Measurements from ENCODE around the gene BTN3A1.

Gene BTN3A1

DNA sequence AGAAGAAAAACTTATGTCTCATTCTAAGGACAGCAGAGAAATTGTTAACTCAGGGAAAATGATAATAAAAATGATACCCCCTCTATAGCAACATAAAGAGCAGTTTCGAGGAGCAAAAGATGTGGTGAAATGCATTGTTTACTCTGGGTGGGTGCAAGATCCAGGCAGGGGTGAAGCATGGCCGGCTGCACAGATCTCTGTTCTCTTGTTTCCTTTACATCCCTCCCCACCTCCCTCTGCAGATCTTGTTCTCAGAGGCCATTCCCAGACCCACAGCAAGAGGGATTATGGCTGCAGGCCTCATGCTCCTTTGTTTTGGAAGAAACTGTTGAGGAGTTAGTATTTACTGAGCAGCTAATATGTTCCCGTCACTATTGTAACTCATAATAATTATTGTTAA is 1.8 kb downstream of the BTN3A1 start:
- no peaks in the 10 kb centered on the region for H3K9me3 ChIP-seq (ENCODE audit: control insufficient read depth, insufficient read depth, low read depth, low read length)
- H3K4me3 ChIP-seq (ENCODE audit: low read depth, low read length): no peak overlapping the region
- ChIA-PET CTCF (no interaction called here), POLR2A (no interaction called here)
- no peaks in the 10 kb centered on the region for H3K4me1 ChIP-seq (ENCODE audit: control insufficient read depth, insufficient read depth, low read length)
- no peak overlapping the region for H3K27ac ChIP-seq (ENCODE audit: extremely low read depth, low read depth, low read length)
- TF ChIP-seq ZNF426 (tag by site-specific recombination; IDR thresholded peaks at IDR 0.05) (no peak), ZNF416 (tag by site-specific recombination; IDR thresholded peaks at IDR 0.05) (no peak), ZNF335 (tag by site-specific recombination; conservative IDR thresholded peaks at IDR 0.05) (no peak), KLF7 (tag by site-specific recombination; IDR thresholded peaks at IDR 0.05; ENCODE audit: borderline replicate concordance) (no peak), MEIS1 (CRISPR knock-in tag; IDR thresholded peaks at IDR 0.05; ENCODE audit: borderline replicate concordance) (no peak), ZNF423 (tag by site-specific recombination; IDR thresholded peaks at IDR 0.05) (no peak), ZBTB1 (tag by site-specific recombination; IDR thresholded peaks at IDR 0.05) (no peak), ZBTB17 (tag by site-specific recombination; IDR thresholded peaks at IDR 0.05) (no peak), ZNF596 (tag by site-specific recombination; IDR thresholded peaks at IDR 0.05) (no peak), ZNF571 (tag by site-specific recombination; IDR thresholded peaks at IDR 0.05) (no peak), YY1 (tag by site-specific recombination; IDR thresholded peaks at IDR 0.05) (no peak), ZNF747 (tag by site-specific recombination; IDR thresholded peaks at IDR 0.05) (no peak)
- TF ChIP-seq, protein P1, sequence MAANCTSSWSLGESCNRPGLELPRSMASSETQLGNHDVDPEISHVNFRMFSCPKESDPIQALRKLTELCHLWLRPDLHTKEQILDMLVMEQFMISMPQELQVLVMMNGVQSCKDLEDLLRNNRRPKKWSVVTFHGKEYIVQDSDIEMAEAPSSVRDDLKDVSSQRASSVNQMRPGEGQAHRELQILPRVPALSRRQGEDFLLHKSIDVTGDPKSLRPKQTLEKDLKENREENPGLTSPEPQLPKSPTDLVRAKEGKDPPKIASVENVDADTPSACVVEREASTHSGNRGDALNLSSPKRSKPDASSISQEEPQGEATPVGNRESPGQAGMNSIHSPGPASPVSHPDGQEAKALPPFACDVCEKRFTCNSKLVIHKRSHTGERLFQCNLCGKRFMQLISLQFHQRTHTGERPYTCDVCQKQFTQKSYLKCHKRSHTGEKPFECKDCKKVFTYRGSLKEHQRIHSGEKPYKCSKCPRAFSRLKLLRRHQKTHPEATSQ (tag by site-specific recombination; IDR thresholded peaks at IDR 0.05): no peak
- H3K36me3 ChIP-seq (ENCODE audit: control insufficient read depth in 2 of 2, insufficient read depth in 1 of 2, low read length in 2 of 2): peaks cover 0 to 19% of the 10 kb centered on the region in 2 experiments; a peak in 1 of 3 replicates

DNA sequence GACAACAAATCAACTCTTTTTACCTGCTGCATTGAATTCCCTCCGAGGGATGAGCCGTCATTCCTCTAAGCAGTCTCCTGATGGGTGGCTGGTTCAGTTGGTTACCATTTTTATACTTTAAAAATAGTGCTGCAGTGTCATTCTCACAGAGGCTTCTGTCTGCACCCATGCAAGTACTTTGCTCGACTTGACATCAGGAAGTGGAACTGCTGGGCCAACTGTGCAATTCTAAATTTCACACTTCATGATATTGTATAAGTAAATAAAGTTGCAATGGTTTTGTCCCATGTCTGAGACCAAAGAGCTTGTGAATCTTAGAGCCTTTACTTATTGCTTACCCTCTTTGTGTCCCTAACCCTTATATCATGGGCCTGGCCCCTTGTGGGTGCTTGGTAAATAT is 2.5 kb downstream of the BTN3A1 start:
- no peak overlapping the region for H3K27ac ChIP-seq (ENCODE audit: extremely low read depth, low read depth, low read length)
- ChIA-PET POLR2A (no interaction called here), CTCF (interaction anchor here (0.6 to 1.0 kb wide), 2 partner anchors 8 to 10 kb away, joined by 3 read pairs; no protein-coding TSS in a partner anchor)
- no peak overlapping the region for H3K4me3 ChIP-seq (ENCODE audit: low read depth, low read length)
- TF ChIP-seq REPIN1 (tag by site-specific recombination; IDR thresholded peaks at IDR 0.05; ENCODE audit: low read depth): no peak
- no peak for TF ChIP-seq ZNF600 (tag by site-specific recombination; IDR thresholded peaks at IDR 0.05)
- TF ChIP-seq, protein P2, sequence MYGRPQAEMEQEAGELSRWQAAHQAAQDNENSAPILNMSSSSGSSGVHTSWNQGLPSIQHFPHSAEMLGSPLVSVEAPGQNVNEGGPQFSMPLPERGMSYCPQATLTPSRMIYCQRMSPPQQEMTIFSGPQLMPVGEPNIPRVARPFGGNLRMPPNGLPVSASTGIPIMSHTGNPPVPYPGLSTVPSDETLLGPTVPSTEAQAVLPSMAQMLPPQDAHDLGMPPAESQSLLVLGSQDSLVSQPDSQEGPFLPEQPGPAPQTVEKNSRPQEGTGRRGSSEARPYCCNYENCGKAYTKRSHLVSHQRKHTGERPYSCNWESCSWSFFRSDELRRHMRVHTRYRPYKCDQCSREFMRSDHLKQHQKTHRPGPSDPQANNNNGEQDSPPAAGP (tag by site-specific recombination; IDR thresholded peaks at IDR 0.05): no peak
- TF ChIP-seq, protein P3, sequence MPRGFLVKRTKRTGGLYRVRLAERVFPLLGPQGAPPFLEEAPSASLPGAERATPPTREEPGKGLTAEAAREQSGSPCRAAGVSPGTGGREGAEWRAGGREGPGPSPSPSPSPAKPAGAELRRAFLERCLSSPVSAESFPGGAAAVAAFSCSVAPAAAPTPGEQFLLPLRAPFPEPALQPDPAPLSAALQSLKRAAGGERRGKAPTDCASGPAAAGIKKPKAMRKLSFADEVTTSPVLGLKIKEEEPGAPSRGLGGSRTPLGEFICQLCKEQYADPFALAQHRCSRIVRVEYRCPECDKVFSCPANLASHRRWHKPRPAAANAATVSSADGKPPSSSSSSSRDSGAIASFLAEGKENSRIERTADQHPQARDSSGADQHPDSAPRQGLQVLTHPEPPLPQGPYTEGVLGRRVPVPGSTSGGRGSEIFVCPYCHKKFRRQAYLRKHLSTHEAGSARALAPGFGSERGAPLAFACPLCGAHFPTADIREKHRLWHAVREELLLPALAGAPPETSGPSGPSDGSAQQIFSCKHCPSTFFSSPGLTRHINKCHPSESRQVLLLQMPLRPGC (tag by site-specific recombination; IDR thresholded peaks at IDR 0.05): no peak
- TF ChIP-seq ZNF48 (tag by site-specific recombination; IDR thresholded peaks at IDR 0.05): no peak
- no peak for TF ChIP-seq ZNF324 (tag by site-specific recombination; IDR thresholded peaks at IDR 0.05)
- no peak for TF ChIP-seq ZNF169 (tag by site-specific recombination; IDR thresholded peaks at IDR 0.05)
- TF ChIP-seq MZF1 (tag by site-specific recombination; IDR thresholded peaks at IDR 0.05; ENCODE audit: borderline replicate concordance): no peak
- TF ChIP-seq, protein P4, sequence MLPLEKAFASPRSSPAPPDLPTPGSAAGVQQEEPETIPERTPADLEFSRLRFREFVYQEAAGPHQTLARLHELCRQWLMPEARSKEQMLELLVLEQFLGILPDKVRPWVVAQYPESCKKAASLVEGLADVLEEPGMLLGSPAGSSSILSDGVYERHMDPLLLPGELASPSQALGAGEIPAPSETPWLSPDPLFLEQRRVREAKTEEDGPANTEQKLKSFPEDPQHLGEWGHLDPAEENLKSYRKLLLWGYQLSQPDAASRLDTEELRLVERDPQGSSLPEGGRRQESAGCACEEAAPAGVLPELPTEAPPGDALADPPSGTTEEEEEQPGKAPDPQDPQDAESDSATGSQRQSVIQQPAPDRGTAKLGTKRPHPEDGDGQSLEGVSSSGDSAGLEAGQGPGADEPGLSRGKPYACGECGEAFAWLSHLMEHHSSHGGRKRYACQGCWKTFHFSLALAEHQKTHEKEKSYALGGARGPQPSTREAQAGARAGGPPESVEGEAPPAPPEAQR (tag by site-specific recombination; IDR thresholded peaks at IDR 0.05): no peak
- no peak for TF ChIP-seq ZSCAN30 (tag by site-specific recombination; IDR thresholded peaks at IDR 0.05)
- H3K9me3 ChIP-seq (ENCODE audit: control insufficient read depth, insufficient read depth, low read depth, low read length): no peaks in the 10 kb centered on the region
- no peaks in the 10 kb centered on the region for H3K4me1 ChIP-seq (ENCODE audit: control insufficient read depth, insufficient read depth, low read length)
- H3K36me3 ChIP-seq (ENCODE audit: control insufficient read depth in 2 of 2, insufficient read depth in 1 of 2, low read length in 2 of 2): peaks cover 0 to 19% of the 10 kb centered on the region in 2 experiments; a peak in 1 of 3 replicates
